Measurements from ENCODE around the gene ASB18.

ASB18 gene

DNA sequence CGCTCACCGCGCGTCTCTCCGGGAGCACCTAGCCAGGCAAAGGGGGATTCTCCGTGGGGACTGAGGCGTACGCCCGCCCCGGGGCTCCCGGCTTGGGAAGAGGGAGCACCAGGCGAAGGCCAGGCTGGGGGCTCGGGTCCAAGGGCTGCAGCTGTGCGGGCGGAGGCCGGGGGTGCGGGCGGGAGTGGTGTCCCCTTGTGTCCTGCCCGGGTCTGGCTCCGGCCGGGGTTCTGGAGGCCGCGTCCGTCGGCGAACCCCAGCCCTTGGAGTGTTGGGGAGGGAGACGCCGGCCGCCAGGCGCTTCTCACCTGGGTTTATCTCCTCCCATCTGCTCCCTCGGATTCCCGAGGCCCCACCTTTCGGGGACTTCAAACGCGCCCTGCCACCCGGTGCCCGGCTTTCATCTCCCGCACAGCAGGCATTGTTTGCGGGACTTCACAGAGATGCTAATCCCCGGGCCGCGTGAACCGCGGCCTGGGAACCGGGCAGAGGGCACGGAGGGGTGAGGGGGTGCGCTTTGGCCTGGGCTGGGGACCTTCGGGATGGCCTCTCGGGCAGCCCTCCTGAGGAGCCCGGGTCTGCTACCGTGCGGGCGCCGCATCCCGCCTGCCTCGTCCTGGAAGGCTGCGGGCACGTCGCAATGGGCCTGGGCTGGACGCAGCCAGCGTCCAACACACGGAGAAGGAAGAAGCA is 91.0 kb downstream of the ASB18 start:
- no peaks in the 10 kb centered on the region for H3K9me2 ChIP-seq (replicated peaks; ENCODE audit: low read depth, low read length)
- no peaks in the 10 kb centered on the region for H3K4me1 ChIP-seq (ENCODE audit: insufficient read depth, low read length, poor library complexity, severe bottlenecking)
- H3K4me3 ChIP-seq (ENCODE audit: low read length, poor library complexity, severe bottlenecking), result no peak overlapping the region
- H3K9ac ChIP-seq (ENCODE audit: low read depth, low read length, poor library complexity, severe bottlenecking), result no peak overlapping the region
- H3K36me3 ChIP-seq (ENCODE audit: insufficient read depth, low read length), result no peaks in the 10 kb centered on the region
- no peaks in the 10 kb centered on the region for H3K9me3 ChIP-seq (ENCODE audit: insufficient read depth, low read depth, low read length)
- no peak overlapping the region for H2AFZ ChIP-seq (ENCODE audit: low read length)
- H3F3A ChIP-seq (ENCODE audit: low read depth), result no peaks in the 10 kb centered on the region
- H3K79me2 ChIP-seq (ENCODE audit: insufficient read depth, low read length), result no peaks in the 10 kb centered on the region
- no peaks in the 10 kb centered on the region for H3K27me3 ChIP-seq (ENCODE audit: insufficient read depth, low read length, poor library complexity, severe bottlenecking)
- TF ChIP-seq EZH2phosphoT487 (IDR thresholded peaks at IDR 0.05; ENCODE audit: borderline replicate concordance), result no peak
- TF ChIP-seq, protein P1, sequence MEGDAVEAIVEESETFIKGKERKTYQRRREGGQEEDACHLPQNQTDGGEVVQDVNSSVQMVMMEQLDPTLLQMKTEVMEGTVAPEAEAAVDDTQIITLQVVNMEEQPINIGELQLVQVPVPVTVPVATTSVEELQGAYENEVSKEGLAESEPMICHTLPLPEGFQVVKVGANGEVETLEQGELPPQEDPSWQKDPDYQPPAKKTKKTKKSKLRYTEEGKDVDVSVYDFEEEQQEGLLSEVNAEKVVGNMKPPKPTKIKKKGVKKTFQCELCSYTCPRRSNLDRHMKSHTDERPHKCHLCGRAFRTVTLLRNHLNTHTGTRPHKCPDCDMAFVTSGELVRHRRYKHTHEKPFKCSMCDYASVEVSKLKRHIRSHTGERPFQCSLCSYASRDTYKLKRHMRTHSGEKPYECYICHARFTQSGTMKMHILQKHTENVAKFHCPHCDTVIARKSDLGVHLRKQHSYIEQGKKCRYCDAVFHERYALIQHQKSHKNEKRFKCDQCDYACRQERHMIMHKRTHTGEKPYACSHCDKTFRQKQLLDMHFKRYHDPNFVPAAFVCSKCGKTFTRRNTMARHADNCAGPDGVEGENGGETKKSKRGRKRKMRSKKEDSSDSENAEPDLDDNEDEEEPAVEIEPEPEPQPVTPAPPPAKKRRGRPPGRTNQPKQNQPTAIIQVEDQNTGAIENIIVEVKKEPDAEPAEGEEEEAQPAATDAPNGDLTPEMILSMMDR (conservative IDR thresholded peaks at IDR 0.05; ENCODE audit: low read length), result no peak
- H4K20me1 ChIP-seq (ENCODE audit: insufficient read depth, low read length, poor library complexity, severe bottlenecking), result no peaks in the 10 kb centered on the region
- H3K4me2 ChIP-seq (ENCODE audit: low read depth, low read length, poor library complexity, severe bottlenecking), result no peak overlapping the region

DNA sequence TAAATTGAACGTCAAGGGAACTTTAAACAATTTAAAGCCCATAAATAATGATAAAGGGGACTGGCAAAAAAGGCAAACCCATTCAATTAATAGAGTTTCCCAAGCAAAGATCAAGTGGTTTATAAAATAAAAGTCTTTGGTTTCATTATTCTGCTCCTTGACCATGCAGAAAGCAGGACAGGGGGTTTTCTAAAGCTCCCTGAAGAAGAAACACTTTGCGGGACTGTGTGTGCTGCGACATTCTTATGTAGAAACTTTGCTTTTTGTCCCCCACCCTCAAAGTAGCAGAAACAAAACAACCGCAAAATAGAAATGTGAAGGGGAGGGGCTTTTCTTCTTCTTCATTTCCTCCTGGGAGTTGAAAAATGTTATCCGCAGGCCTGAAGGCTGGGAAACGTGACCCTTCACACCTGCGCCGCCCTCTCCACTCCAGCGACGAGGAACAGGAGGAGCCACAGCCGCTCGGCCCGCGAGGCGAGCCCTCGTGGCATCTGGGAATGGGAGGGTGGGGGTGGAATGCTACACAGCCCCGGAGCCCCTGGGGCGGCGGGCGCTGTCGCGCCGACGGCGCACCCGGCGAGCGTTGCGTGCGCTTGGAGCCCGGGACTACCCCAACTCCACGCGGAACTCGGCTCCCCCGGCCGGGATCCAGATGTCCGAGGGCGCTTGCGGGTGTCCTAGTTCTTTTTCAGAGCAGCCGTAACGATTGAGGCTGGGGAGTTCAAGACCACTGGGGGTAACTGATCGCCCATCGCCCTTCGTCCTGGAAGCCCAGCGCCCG is 91.8 kb downstream of the ASB18 start:
- no peak for TF ChIP-seq EZH2phosphoT487 (IDR thresholded peaks at IDR 0.05; ENCODE audit: borderline replicate concordance)
- TF ChIP-seq, protein P1 (conservative IDR thresholded peaks at IDR 0.05; ENCODE audit: low read length), result no peak
- H3K4me1 ChIP-seq (ENCODE audit: insufficient read depth, low read length, poor library complexity, severe bottlenecking), result no peaks in the 10 kb centered on the region
- no peaks in the 10 kb centered on the region for H3K79me2 ChIP-seq (ENCODE audit: insufficient read depth, low read length)
- H2AFZ ChIP-seq (ENCODE audit: low read length), result no peak overlapping the region
- no peaks in the 10 kb centered on the region for H3K9me3 ChIP-seq (ENCODE audit: insufficient read depth, low read depth, low read length)
- H3F3A ChIP-seq (ENCODE audit: low read depth), result no peaks in the 10 kb centered on the region
- H3K4me2 ChIP-seq (ENCODE audit: low read depth, low read length, poor library complexity, severe bottlenecking), result no peak overlapping the region
- H3K9me2 ChIP-seq (replicated peaks; ENCODE audit: low read depth, low read length), result no peaks in the 10 kb centered on the region
- no peaks in the 10 kb centered on the region for H4K20me1 ChIP-seq (ENCODE audit: insufficient read depth, low read length, poor library complexity, severe bottlenecking)
- H3K36me3 ChIP-seq (ENCODE audit: insufficient read depth, low read length), result no peaks in the 10 kb centered on the region
- H3K9ac ChIP-seq (ENCODE audit: low read depth, low read length, poor library complexity, severe bottlenecking), result no peak overlapping the region
- no peaks in the 10 kb centered on the region for H3K27me3 ChIP-seq (ENCODE audit: insufficient read depth, low read length, poor library complexity, severe bottlenecking)
- H3K4me3 ChIP-seq (ENCODE audit: low read length, poor library complexity, severe bottlenecking), result no peak overlapping the region

DNA sequence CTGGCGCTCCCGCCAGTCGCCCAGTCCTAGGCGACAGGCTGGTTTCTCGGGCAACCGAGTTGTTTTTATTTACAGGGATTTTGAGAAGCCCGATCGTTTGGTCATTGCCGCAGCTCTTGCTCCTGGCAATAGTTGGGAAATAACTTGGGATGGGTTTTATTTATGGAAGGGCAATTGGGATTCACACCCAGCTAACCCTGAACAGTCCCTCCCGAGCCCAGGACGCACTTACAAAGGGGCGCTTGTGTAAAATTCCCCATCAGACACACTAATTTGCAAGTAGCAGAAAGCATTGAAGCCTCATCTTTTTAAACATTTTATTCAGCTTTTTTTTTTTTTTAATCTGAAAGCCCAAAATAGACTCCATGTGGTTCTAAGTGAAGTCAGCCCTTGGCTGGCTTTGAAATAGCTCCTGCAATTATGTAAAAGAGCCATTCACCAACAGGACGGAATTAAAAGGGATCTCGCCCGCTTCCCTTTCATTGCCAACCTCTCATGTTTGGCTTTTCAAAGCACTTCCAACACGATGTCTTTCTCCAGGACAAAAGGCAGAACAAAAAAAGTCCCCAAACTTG is 92.4 kb downstream of the ASB18 start:
- Histone ChIP-seq H3K9ac (ENCODE audit: low read depth, low read length, poor library complexity, severe bottlenecking) (no peak overlapping the region), H2AFZ (ENCODE audit: low read length) (no peak overlapping the region), H3K36me3 (ENCODE audit: insufficient read depth, low read length) (no peaks in the 10 kb centered on the region), H3K9me2 (replicated peaks; ENCODE audit: low read depth, low read length) (no peaks in the 10 kb centered on the region), H3K9me3 (ENCODE audit: insufficient read depth, low read depth, low read length) (no peaks in the 10 kb centered on the region), H3F3A (ENCODE audit: low read depth) (no peaks in the 10 kb centered on the region), H4K20me1 (ENCODE audit: insufficient read depth, low read length, poor library complexity, severe bottlenecking) (no peaks in the 10 kb centered on the region), H3K27me3 (ENCODE audit: insufficient read depth, low read length, poor library complexity, severe bottlenecking) (no peaks in the 10 kb centered on the region), H3K79me2 (ENCODE audit: insufficient read depth, low read length) (no peaks in the 10 kb centered on the region), H3K4me2 (ENCODE audit: low read depth, low read length, poor library complexity, severe bottlenecking) (no peak overlapping the region), H3K4me3 (ENCODE audit: low read length, poor library complexity, severe bottlenecking) (no peak overlapping the region), H3K4me1 (ENCODE audit: insufficient read depth, low read length, poor library complexity, severe bottlenecking) (no peaks in the 10 kb centered on the region)
- no peak for TF ChIP-seq EZH2phosphoT487 (IDR thresholded peaks at IDR 0.05; ENCODE audit: borderline replicate concordance)
- TF ChIP-seq, protein P1 (conservative IDR thresholded peaks at IDR 0.05; ENCODE audit: low read length), result no peak

All from Loucy (cell line).